GM12873 (cell line): ENCODE measurements around the gene PSMG3.
A peak's percentile ranks its signal among the peaks of the same experiment; 100 is the strongest.

Experiments
- TF ChIP-seq, protein P1 (sequence below): IDR thresholded peaks from 2 replicates; pipeline ENCODE4 v1.5.1; 2012; ENCODE audit warnings: low read depth, mild to moderate bottlenecking, moderate library complexity, low read length, control low read depth; ENCODE audit not compliant: insufficient read depth; ENCODE audit errors: missing control alignments

Gene PSMG3, protein sequence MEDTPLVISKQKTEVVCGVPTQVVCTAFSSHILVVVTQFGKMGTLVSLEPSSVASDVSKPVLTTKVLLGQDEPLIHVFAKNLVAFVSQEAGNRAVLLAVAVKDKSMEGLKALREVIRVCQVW

DNA sequence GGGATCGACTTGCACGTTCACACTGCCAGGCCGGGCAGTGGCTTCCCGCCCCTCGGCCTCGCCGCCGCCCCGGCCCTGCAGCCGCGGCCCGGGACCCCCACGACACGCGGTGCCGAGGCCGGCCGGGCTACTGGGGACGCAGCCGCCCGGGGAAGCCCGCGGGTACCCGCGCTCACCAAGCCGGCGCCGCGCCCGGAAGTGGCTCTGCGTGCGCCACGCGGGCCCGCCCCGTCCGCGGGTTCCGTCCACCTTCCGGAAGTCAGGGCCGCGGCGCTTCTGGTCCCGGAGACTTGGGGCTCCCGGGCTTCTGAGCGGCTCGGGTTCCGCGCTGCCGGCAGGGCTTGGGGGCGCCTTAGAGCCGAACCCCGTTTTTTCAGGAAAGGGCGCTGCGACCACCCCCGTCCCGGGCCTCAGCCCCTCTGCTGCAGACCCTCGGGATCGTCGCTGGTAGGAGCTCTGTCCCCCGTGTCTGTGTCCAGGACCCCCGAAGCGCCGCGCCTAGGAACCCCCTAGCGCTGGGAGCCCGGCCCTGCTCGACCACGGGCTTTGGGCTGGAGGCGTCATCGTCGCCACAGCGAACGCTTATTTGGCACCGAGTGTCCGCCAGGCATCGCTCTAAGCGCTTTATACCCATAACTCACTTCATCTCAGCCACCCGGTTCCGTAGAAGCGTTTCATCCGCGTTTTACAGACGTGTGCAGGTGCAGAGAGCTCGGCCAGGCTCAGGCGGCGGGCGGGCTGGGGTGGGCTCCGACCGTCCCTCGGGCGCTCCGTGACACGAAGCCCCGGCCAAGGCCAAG lies at the start of gene PSMG3:
Gene PSMG3, minus strand, starts transcription at position 200 of the 800 bp plus-strand sequence. CDS start 693 bp downstream, outside the sequence.
- TF ChIP-seq, protein P1, sequence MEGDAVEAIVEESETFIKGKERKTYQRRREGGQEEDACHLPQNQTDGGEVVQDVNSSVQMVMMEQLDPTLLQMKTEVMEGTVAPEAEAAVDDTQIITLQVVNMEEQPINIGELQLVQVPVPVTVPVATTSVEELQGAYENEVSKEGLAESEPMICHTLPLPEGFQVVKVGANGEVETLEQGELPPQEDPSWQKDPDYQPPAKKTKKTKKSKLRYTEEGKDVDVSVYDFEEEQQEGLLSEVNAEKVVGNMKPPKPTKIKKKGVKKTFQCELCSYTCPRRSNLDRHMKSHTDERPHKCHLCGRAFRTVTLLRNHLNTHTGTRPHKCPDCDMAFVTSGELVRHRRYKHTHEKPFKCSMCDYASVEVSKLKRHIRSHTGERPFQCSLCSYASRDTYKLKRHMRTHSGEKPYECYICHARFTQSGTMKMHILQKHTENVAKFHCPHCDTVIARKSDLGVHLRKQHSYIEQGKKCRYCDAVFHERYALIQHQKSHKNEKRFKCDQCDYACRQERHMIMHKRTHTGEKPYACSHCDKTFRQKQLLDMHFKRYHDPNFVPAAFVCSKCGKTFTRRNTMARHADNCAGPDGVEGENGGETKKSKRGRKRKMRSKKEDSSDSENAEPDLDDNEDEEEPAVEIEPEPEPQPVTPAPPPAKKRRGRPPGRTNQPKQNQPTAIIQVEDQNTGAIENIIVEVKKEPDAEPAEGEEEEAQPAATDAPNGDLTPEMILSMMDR, result peak; percentile 34

DNA sequence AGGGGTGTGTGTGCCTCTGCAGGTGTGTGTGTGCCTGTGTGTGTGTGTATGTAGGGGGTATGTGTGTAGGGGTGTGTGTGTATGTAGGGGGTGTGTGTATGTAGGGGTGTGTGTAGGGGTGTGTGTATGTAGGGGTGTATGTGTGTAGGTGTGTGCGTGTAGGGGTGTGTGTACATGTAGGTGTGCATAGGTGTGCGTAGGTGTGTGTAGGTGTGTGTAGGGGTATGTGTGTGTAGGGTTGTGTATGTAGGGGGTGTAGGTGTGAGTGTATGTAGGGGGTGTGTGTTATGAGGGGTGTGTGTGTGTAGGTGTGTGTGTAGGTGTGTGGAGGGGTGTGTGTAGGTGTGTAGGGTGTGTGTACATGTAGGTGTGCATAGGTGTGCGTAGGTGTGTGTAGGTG lies 48.6 kb upstream of the PSMG3 start:
- TF ChIP-seq, protein P1, result no peak

DNA sequence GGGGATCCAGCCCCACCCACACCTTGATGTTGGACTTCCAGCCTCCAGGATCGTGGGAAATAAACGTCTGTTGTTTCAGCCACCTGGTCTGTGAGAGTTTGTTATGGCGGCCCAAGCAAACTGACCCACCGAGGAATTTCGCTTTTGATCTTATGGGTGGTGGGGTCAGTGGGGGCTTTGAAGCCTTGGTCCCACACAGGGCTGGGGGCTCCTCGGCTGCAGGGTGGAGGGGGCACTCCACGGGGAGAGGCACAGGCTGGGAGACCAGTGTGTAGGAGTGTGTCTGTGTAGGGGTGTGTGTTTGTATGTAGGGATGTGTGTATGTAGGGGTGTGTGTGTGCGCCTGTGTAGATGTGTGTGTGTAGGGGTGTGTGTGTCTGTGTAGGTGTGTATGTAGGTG lies 48.1 kb upstream of the PSMG3 start:
- TF ChIP-seq, protein P1, result no peak

DNA sequence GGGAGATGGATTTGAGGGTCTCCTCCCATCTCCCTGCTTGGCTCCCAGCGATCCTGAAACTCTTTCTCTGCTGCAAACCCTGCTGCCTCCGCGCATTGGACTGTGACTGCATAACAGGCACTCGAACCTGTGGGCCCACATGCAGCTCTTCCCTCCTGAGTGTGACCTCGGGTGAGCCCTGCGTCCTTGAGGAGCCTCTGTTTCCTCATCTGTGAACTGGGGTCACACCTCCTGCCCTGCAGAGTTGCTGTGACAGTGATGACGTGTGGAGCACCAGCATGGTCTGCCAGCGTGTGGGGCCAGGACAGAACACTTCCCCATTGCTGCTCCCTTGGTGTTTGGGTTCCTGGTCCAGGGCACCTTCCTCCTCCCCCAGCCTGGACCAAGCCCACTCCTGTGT lies 46.9 kb upstream of the PSMG3 start:
- TF ChIP-seq, protein P1, result no peak

DNA sequence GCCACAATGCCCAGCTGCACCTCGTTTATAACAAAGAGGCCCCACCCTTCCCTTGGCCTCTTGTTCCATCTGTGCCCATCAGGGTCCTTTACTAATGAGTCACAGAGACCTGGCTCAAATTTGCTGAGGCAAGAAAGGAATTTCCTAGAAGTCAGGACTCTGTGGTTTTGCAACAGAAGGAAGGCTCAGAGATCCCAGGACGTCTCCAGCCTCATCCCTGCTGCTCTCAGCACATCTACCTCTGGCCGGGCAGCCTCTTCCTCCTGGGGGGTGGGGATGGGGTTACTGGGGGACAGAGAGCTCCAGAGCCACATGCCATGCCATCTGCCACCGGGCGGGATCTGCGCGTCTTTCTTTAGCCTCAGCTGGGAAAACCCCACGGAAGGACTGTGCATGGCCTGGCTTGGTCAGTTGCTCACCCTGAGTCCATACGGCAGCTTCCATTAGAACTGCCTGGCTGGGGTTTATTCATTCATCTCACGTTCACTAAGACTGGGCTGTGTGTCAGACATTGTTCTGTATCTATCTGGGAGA lies 41.9 kb upstream of the PSMG3 start:
- TF ChIP-seq, protein P1, result no peak

DNA sequence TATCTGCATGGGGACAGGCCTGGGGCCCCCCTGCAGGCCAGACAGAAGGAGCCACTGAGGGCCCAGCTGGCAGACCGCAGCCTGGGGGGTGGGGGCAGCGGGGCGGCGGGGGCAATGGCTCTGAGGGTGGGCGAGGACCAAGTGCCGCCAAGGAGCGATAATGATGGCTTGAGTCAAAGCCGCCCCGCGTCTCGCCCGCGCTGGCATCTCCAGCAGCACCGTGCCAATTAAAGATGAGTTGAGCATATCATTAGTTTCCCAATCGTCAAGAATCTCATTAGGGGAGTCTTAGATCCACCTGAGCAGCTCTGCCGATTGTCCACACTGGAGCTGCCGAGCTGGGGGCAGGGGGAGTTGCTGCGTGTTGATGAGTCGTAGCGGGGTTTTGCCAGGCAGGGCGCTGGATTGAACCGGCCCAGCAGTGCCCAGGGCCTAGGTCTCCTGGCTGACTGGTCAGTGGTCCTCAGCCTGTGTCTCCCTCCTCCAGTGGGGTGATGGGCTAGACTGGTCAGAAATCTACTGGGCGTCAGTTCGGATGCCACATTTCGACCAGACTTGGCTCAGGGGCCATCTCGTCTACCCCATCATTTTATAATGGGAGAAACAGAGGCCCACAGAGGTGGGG lies 41.0 kb upstream of the PSMG3 start:
- TF ChIP-seq, protein P1, result no peak

DNA sequence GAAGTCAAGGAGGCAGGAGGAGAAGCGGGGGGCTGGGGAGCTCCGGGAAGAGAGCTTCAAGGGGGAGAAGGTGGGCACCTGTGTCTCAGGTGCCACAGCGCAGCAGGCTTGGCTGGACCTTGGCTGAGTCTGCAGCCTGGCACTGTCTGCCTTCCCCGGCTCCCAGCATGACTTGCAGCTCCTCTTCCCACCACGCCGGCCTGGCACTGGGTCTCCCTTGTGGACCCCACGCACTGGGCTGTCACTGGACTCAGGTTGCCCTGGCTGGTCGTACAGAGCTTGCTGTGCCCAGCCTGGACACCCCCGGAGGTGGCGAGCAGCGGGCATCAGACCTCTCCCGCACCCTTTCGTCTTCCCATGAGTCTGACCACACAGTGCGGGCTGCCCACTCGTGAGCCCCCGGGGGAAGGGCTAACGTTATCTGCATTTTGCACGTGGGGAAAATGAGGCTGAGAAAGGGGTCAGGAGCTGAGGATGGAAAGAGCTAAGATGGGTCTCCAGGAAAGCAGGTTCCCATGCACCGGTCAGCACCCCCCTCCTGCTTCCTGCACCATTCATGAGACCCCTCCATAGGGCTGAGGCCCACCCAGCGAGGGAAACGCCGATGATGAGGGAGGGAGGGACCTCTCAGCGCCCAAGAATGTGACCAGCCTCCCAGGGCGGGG lies 40.3 kb upstream of the PSMG3 start:
- TF ChIP-seq, protein P1, result no peak
